HTERT RPE-1 (cell line): Measurements from ENCODE around the gene FGF4.

Experiments used
- in situ Hi-C: fragments of 300-500 bp; cut with MboI; formaldehyde crosslinking; loops from 4 replicates; pipeline ENCODE4 v1.14.3; 2020; ENCODE audit warnings: low sequenced_read_pairs

FGF4 gene

GRCh38 chr11:69808667-69809086, 33.5 kb upstream of the FGF4 start:
- in situ Hi-C loops = no loop called here

GRCh38 chr11:69807106-69807815, 32.1 kb upstream of the FGF4 start:
- in situ Hi-C loops = no loop called here

GRCh38 chr11:69804769-69805508, 29.8 kb upstream of the FGF4 start:
- in situ Hi-C loops = no loop called here

GRCh38 chr11:69803604-69804218, 28.6 kb upstream of the FGF4 start:
- in situ Hi-C loops = no loop called here

- in situ Hi-C loops = no loop called here
These were observed 27.9 kb upstream of the FGF4 start for GRCh38 chr11:69803022-69803421.

- in situ Hi-C loops = no loop called here
These were observed 27.4 kb upstream of the FGF4 start for GRCh38 chr11:69802590-69802989.

GRCh38 chr11:69801513-69802335, 26.6 kb upstream of the FGF4 start:
- in situ Hi-C loops = no loop called here

- in situ Hi-C loops = no loop called here
These were observed 25.1 kb upstream of the FGF4 start for GRCh38 chr11:69800278-69800677.

GRCh38 chr11:69799582-69799981, 24.4 kb upstream of the FGF4 start:
- in situ Hi-C loops = no loop called here

GRCh38 chr11:69799097-69799496, 24.0 kb upstream of the FGF4 start:
- in situ Hi-C loops = no loop called here

- in situ Hi-C loops = no loop called here
These were observed 22.8 kb upstream of the FGF4 start for GRCh38 chr11:69797737-69798528.

- in situ Hi-C loops = no loop called here
These were observed 22.0 kb upstream of the FGF4 start for GRCh38 chr11:69797156-69797555.

GRCh38 chr11:69796063-69796462, 20.9 kb upstream of the FGF4 start:
- in situ Hi-C loops = no loop called here

GRCh38 chr11:69791276-69792180, 16.4 kb upstream of the FGF4 start:
- in situ Hi-C loops = no loop called here

- in situ Hi-C loops = no loop called here
These were observed 13.8 kb upstream of the FGF4 start for GRCh38 chr11:69788956-69789355.

- in situ Hi-C loops = no loop called here
These were observed 12.8 kb upstream of the FGF4 start for GRCh38 chr11:69787906-69788305.

GRCh38 chr11:69787457-69787856, 12.3 kb upstream of the FGF4 start:
- in situ Hi-C loops = no loop called here

- in situ Hi-C loops = no loop called here
These were observed 6.1 kb upstream of the FGF4 start for GRCh38 chr11:69781241-69781640.

- in situ Hi-C loops = no loop called here
These were observed 3.2 kb upstream of the FGF4 start for GRCh38 chr11:69778373-69778772.
